ENCODE results near the gene CPED1. TPM values are rescaled to one million over a fixed set of nuclear protein-coding genes. Genes with fewer than 3 reads are reported as not detected.

Gene CPED1
- polyA plus RNA-seq, 1 donor from 2014 or later, result not detected

- no peaks in the 10 kb centered on the region for H3F3A ChIP-seq (ENCODE audit: insufficient read depth, low read length, poor library complexity, severe bottlenecking)
- H4K20me1 ChIP-seq (ENCODE audit: insufficient read depth), result no peaks in the 10 kb centered on the region
- no peak overlapping the region for H3K9ac ChIP-seq (ENCODE audit: low read length)
- no peak overlapping the region for H3K4me3 ChIP-seq (ENCODE audit: low read length)
- TF ChIP-seq SMC3 (conservative IDR thresholded peaks at IDR 0.05; ENCODE audit: poor library complexity), result no peak
- no peak for TF ChIP-seq MXI1 (conservative IDR thresholded peaks at IDR 0.05; ENCODE audit: poor library complexity, severe bottlenecking)
- no peak for TF ChIP-seq RAD21 (conservative IDR thresholded peaks at IDR 0.05)
- TF ChIP-seq EP300 (conservative IDR thresholded peaks at IDR 0.05; ENCODE audit: poor library complexity, severe bottlenecking), result no peak
- TF ChIP-seq CTCF (IDR thresholded peaks at IDR 0.05; ENCODE audit: poor library complexity, severe bottlenecking), result no peak
- no peak for TF ChIP-seq EZH2 (IDR thresholded peaks at IDR 0.05; ENCODE audit: borderline replicate concordance, insufficient read depth, low read length, poor library complexity, severe bottlenecking)
- no peak for TF ChIP-seq REST (IDR thresholded peaks at IDR 0.05; ENCODE audit: borderline replicate concordance)
- no peak for TF ChIP-seq POLR2AphosphoS5 (IDR thresholded peaks at IDR 0.05)
- H3K9me3 ChIP-seq (ENCODE audit: low read length), result no peaks in the 10 kb centered on the region
- no peaks in the 10 kb centered on the region for H3K9me2 ChIP-seq (ENCODE audit: insufficient read depth, low read length)
- H3K27me3 ChIP-seq (ENCODE audit: insufficient read depth, low read depth, low read length), result no peaks in the 10 kb centered on the region
- no peaks in the 10 kb centered on the region for H3K79me2 ChIP-seq (replicated peaks; ENCODE audit: insufficient read depth, low read length)
- H3K4me2 ChIP-seq (ENCODE audit: low read length), result no peak overlapping the region
- H3K36me3 ChIP-seq (ENCODE audit: insufficient read depth, low read length), result no peaks in the 10 kb centered on the region
- no peak overlapping the region for H2AFZ ChIP-seq (ENCODE audit: low read depth, low read length)
- no peak overlapping the region for H3K27ac ChIP-seq (ENCODE audit: low read length)
Observed at GRCh38 chr7:121153995-121154394, 165.5 kb downstream of the CPED1 start.

GRCh38 chr7:121156825-121157224 is 168.3 kb downstream of the CPED1 start:
- no peak overlapping the region for H3K4me2 ChIP-seq (ENCODE audit: low read length)
- H3K9ac ChIP-seq (ENCODE audit: low read length), result no peak overlapping the region
- TF ChIP-seq SMC3 (conservative IDR thresholded peaks at IDR 0.05; ENCODE audit: poor library complexity), result no peak
- TF ChIP-seq CTCF (IDR thresholded peaks at IDR 0.05; ENCODE audit: poor library complexity, severe bottlenecking), result no peak
- no peak for TF ChIP-seq RAD21 (conservative IDR thresholded peaks at IDR 0.05)
- TF ChIP-seq EZH2 (IDR thresholded peaks at IDR 0.05; ENCODE audit: borderline replicate concordance, insufficient read depth, low read length, poor library complexity, severe bottlenecking), result no peak
- no peak for TF ChIP-seq MXI1 (conservative IDR thresholded peaks at IDR 0.05; ENCODE audit: poor library complexity, severe bottlenecking)
- no peak for TF ChIP-seq EP300 (conservative IDR thresholded peaks at IDR 0.05; ENCODE audit: poor library complexity, severe bottlenecking)
- no peak for TF ChIP-seq POLR2AphosphoS5 (IDR thresholded peaks at IDR 0.05)
- TF ChIP-seq TAF1 (IDR thresholded peaks at IDR 0.05; ENCODE audit: low read depth), result no peak
- no peak for TF ChIP-seq REST (IDR thresholded peaks at IDR 0.05; ENCODE audit: borderline replicate concordance)
- H2AFZ ChIP-seq (ENCODE audit: low read depth, low read length), result no peak overlapping the region
- no peak overlapping the region for H3K4me3 ChIP-seq (ENCODE audit: low read length)
- H3K27ac ChIP-seq (ENCODE audit: low read length), result no peak overlapping the region
- no peaks in the 10 kb centered on the region for H3K79me2 ChIP-seq (replicated peaks; ENCODE audit: insufficient read depth, low read length)
- H3K27me3 ChIP-seq (ENCODE audit: insufficient read depth, low read depth, low read length), result no peaks in the 10 kb centered on the region
- H4K20me1 ChIP-seq (ENCODE audit: insufficient read depth), result no peaks in the 10 kb centered on the region
- H3K36me3 ChIP-seq (ENCODE audit: insufficient read depth, low read length), result no peaks in the 10 kb centered on the region
- no peaks in the 10 kb centered on the region for H3F3A ChIP-seq (ENCODE audit: insufficient read depth, low read length, poor library complexity, severe bottlenecking)
- H3K9me3 ChIP-seq (ENCODE audit: low read length), result no peaks in the 10 kb centered on the region
- no peaks in the 10 kb centered on the region for H3K9me2 ChIP-seq (ENCODE audit: insufficient read depth, low read length)
